ENCODE data around the gene LLCFC1.

Gene LLCFC1

DNA sequence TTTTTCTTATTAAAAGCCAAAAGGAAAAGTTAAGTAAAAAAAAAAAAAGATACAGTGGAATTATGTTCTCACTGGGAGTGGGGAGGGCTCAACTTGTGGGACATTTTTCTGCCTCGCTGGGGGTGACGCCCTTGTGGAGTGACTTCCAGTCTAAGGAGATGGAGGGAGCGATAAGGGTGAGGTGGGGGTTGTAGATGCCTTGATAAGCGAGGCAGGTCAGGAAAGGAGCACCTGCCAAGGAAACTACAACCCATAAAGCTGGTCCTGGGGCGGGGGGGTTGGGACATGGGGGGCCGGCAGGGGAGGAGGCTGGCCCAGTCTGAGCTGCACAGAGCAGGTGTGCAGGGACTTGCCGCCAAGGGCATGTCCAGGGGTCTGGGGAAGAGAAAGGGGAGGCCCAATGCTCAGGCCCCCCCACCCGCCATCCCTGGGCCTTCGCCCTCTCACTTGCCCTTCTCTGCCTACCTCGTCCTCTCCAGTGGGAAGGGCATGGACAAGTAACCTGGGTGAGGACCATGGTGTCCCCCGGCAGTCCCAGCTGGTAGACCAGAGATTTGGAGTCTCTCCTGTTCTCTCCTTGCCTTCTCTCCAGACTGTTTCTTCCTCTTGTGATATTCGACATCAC lies 3.2 kb upstream of the LLCFC1 start:
- TF ChIP-seq, protein P1, sequence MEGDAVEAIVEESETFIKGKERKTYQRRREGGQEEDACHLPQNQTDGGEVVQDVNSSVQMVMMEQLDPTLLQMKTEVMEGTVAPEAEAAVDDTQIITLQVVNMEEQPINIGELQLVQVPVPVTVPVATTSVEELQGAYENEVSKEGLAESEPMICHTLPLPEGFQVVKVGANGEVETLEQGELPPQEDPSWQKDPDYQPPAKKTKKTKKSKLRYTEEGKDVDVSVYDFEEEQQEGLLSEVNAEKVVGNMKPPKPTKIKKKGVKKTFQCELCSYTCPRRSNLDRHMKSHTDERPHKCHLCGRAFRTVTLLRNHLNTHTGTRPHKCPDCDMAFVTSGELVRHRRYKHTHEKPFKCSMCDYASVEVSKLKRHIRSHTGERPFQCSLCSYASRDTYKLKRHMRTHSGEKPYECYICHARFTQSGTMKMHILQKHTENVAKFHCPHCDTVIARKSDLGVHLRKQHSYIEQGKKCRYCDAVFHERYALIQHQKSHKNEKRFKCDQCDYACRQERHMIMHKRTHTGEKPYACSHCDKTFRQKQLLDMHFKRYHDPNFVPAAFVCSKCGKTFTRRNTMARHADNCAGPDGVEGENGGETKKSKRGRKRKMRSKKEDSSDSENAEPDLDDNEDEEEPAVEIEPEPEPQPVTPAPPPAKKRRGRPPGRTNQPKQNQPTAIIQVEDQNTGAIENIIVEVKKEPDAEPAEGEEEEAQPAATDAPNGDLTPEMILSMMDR (IDR thresholded peaks at IDR 0.05; ENCODE audit: poor library complexity, severe bottlenecking) = no peak
- H3K27me3 ChIP-seq (ENCODE audit: insufficient read depth, poor library complexity, severe bottlenecking) = no peaks in the 10 kb centered on the region
- no peak overlapping the region for H3K4me3 ChIP-seq (ENCODE audit: severe bottlenecking)

GRCh38 chr7:142938611-142939010 lies 673 bp upstream of the LLCFC1 start:
- no peaks in the 10 kb centered on the region for H3K36me3 ChIP-seq (ENCODE audit: low read depth)
- no peak overlapping the region for H3K4me3 ChIP-seq (ENCODE audit: severe bottlenecking)
- no peak overlapping the region for H3K27ac ChIP-seq (ENCODE audit: poor library complexity, severe bottlenecking)
- ATAC-seq (ENCODE audit: low read depth) (no peak), DNase-seq (ENCODE audit: low spot score) (no peak)
- no peaks in the 10 kb centered on the region for H3K4me1 ChIP-seq (ENCODE audit: insufficient read depth, poor library complexity, severe bottlenecking)
- no peaks in the 10 kb centered on the region for H3K27me3 ChIP-seq (ENCODE audit: insufficient read depth, poor library complexity, severe bottlenecking)
- TF ChIP-seq, protein P1 (IDR thresholded peaks at IDR 0.05; ENCODE audit: poor library complexity, severe bottlenecking) = no peak
- H3K9me3 ChIP-seq (ENCODE audit: severe bottlenecking) = no peaks in the 10 kb centered on the region

More for the DNA sequence above, 3.2 kb upstream of the LLCFC1 start:
- DNase-seq (ENCODE audit: low spot score) (no peak), ATAC-seq (ENCODE audit: low read depth) (no peak)
- Histone ChIP-seq H3K9me3 (ENCODE audit: severe bottlenecking) (no peaks in the 10 kb centered on the region), H3K27ac (ENCODE audit: poor library complexity, severe bottlenecking) (no peak overlapping the region), H3K36me3 (ENCODE audit: low read depth) (no peaks in the 10 kb centered on the region), H3K4me1 (ENCODE audit: insufficient read depth, poor library complexity, severe bottlenecking) (no peaks in the 10 kb centered on the region)

- ATAC-seq (ENCODE audit: low read depth) (no peak), DNase-seq (ENCODE audit: low spot score) (no peak)
- no peaks in the 10 kb centered on the region for H3K36me3 ChIP-seq (ENCODE audit: low read depth)
- no peak overlapping the region for H3K4me3 ChIP-seq (ENCODE audit: severe bottlenecking)
- H3K4me1 ChIP-seq (ENCODE audit: insufficient read depth, poor library complexity, severe bottlenecking) = no peaks in the 10 kb centered on the region
- no peak overlapping the region for H3K27ac ChIP-seq (ENCODE audit: poor library complexity, severe bottlenecking)
- TF ChIP-seq, protein P1 (IDR thresholded peaks at IDR 0.05; ENCODE audit: poor library complexity, severe bottlenecking) = no peak
- no peaks in the 10 kb centered on the region for H3K27me3 ChIP-seq (ENCODE audit: insufficient read depth, poor library complexity, severe bottlenecking)
- H3K9me3 ChIP-seq (ENCODE audit: severe bottlenecking) = no peaks in the 10 kb centered on the region
Measured at GRCh38 chr7:142940966-142941535, 1.8 kb downstream of the LLCFC1 start.

DNA sequence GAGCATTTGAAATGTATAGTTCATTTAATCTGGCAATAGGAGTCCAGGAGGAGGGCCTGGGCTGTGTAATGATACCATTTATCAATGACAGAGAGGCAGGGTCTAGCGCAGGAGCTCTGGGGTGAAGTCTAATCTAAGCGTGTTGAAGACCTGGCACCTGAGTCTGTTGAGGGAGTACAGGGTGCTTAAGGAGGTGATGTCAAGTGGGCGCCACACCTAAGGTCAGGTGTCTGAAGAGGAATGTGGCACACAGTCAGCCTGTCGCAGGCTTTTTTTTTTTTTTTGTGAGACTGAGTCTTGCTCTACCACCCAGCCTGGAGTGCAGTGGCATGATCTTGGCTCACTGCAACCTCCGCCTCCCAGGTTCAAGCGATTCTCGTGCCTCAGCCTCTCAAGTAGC lies 2.3 kb downstream of the LLCFC1 start:
- DNase-seq (ENCODE audit: low spot score) (no peak), ATAC-seq (ENCODE audit: low read depth) (no peak)
- Histone ChIP-seq H3K4me1 (ENCODE audit: insufficient read depth, poor library complexity, severe bottlenecking) (no peaks in the 10 kb centered on the region), H3K9me3 (ENCODE audit: severe bottlenecking) (no peaks in the 10 kb centered on the region), H3K36me3 (ENCODE audit: low read depth) (no peaks in the 10 kb centered on the region), H3K27me3 (ENCODE audit: insufficient read depth, poor library complexity, severe bottlenecking) (no peaks in the 10 kb centered on the region), H3K27ac (ENCODE audit: poor library complexity, severe bottlenecking) (no peak overlapping the region), H3K4me3 (ENCODE audit: severe bottlenecking) (no peak overlapping the region)
- TF ChIP-seq, protein P1 (IDR thresholded peaks at IDR 0.05; ENCODE audit: poor library complexity, severe bottlenecking) = no peak

DNA sequence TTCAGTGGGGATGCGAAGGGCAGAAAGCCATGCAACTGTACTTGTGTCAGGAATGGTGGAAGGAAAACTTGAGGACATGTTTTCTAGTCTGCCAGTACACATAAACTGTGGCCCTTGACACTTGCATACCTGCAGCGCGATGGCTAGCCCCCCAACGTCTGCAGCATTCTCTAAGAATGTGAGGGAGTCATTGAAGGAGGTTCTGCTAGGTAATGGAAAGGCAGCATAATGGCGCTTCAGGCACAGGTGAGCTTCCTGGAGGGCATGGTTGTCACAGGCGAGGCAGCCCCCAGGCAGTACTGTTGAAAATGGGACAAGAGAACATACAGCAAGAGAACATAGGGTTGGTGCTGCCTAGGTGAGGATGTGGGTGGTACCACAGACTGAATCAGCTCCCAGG lies 3.5 kb downstream of the LLCFC1 start:
- Histone ChIP-seq H3K4me1 (ENCODE audit: insufficient read depth, poor library complexity, severe bottlenecking) (no peaks in the 10 kb centered on the region), H3K4me3 (ENCODE audit: severe bottlenecking) (no peak overlapping the region), H3K27me3 (ENCODE audit: insufficient read depth, poor library complexity, severe bottlenecking) (no peaks in the 10 kb centered on the region), H3K27ac (ENCODE audit: poor library complexity, severe bottlenecking) (no peak overlapping the region), H3K9me3 (ENCODE audit: severe bottlenecking) (no peaks in the 10 kb centered on the region), H3K36me3 (ENCODE audit: low read depth) (no peaks in the 10 kb centered on the region)
- no peak for ATAC-seq (ENCODE audit: low read depth)
- DNase-seq (ENCODE audit: low spot score) = no peak
- TF ChIP-seq, protein P1 (IDR thresholded peaks at IDR 0.05; ENCODE audit: poor library complexity, severe bottlenecking) = no peak

Measured in RWPE2 (cell line).